Activated CD4-positive, CD25-positive, alpha-beta regulatory T cell treated with anti-CD3 and anti-CD28 coated beads, Interleukin-2, amount 50 U/mL, for 16 hours (primary cell): ENCODE data around the gene TMEM87B.

Experiments used
- DNase-seq: peaks from one replicate; pipeline ENCODE4 v3.0.0-alpha.2; 2020; ENCODE audit warnings: low read depth, low spot score

The TMEM87B gene

GRCh38 chr2:112150447-112150846, 95.4 kb downstream of the TMEM87B start:
- DNase-seq, result no peak

- DNase-seq, result no peak
These were observed 95.8 kb downstream of the TMEM87B start for GRCh38 chr2:112150851-112151250.

GRCh38 chr2:112151271-112151670, 96.2 kb downstream of the TMEM87B start:
- no peak for DNase-seq

- no peak for DNase-seq
These were observed 96.8 kb downstream of the TMEM87B start for GRCh38 chr2:112151701-112152440.

GRCh38 chr2:112152476-112153178, 97.6 kb downstream of the TMEM87B start:
- DNase-seq, result no peak

DNA sequence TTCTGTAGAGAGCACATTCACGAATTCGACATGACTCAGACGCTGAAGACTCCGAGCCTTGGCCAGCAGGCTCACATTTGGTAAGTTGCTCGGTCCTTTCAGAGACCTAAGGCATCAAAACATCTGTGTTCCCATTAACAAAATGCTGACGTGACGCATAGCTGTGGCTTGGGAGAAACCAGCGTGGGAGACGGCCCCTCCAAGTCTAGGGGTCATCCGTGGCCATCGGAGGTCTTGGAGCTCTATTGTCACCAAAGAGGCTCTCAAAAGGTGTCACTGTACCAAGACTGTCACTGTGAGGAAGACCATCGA, 98.1 kb downstream of the TMEM87B start:
- DNase-seq, result no peak

DNA sequence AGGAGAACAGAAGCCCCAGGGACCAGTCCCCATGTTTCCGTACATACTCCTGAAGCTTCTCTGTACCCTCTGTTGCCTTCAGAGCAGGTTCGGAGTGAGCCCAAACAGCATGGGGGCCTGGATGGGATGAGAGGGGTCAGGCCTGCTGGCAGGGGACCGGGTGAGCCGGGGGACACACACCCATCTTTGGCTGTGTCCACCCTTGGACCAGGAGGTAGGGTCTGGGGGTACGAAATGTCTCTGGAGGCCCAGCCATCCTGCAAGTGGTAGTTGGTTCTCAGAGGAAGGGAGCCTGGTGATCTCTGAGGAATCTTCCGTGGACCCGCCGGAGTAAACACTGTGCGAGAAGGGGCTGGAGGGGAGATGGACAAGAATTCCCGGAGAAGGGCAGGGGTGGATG, 98.4 kb downstream of the TMEM87B start:
- DNase-seq, result no peak

GRCh38 chr2:112154246-112155117, 99.4 kb downstream of the TMEM87B start:
- no peak for DNase-seq

DNA sequence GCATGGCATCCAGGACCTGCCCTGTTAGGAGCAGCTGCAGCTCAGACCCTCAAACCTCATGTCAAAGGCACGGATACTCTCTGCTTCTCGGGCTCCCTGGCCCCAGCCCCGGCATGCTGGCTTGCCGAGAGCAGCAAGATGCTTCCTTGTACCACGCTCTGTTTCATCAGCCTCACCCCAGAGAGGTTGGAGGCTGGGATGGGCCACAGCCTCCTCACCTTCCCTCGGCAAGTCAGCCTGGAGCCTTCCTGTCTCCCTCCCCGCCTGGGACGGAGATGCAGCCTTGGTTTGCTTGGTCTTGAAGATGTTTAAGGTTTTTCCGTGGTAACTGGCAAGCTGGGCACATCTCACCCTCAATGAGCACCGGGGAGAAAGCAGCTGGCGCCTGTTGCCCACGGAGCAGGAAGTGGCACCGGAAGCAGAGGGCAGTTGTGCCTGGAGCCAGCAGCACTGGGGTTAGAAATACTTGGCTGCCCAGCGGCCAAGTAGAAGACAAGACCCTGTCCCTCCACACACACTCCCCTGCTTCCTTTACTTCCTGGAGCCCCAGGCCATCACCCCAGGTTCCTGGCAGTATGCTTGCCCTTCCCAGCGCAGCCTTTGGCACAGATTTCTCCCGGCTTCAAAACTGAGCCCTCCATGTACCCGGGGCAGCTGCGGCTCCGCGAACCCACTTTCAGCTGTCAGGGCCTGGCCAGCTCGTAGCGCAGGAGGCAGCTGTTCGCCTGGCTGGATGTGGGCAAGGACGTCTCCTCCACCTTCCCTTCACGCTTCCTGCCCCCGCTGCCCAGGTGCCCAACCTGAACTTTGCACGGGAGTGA, 100.5 kb downstream of the TMEM87B start:
- no peak for DNase-seq

DNA sequence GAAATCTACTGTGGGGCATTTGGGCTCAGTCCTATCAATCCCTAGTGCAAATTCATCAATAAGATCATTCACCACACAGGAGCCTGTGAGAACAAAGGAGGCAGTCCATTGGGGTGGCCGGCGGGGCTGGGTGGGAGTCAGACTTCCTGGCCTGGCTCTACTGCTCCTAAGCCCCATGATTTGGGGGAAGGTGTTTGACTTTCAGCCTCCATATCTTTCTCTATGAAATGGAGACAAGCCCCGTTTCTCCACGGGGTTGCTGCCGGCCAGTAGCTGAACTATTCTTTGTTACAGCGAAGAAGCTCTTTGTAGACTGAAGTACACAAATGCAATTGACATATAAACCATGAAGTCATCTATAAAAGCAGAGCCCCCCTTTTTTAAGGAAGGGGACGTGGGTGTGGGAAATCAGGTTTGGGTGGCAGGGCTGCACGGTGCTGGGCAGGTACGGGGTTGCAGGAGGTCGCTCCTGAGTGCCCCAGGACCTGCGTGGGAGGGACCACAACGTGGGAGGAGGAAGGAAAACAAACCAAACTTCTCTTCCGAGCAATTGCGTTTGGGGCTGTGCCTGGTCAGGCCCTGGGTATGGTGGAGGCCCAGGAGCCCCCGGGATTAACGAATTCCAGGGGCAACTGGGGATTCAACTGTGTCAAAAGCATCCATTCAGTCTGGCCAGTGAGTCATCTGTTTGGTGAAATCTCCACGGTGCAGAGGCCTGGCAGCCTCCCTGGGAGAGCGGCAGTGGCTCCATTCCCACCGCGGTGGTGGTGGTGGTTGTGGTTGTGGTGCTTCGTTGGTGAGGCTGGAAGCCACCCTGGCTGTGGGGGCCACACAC, 101.3 kb downstream of the TMEM87B start:
- DNase-seq, result no peak

DNA sequence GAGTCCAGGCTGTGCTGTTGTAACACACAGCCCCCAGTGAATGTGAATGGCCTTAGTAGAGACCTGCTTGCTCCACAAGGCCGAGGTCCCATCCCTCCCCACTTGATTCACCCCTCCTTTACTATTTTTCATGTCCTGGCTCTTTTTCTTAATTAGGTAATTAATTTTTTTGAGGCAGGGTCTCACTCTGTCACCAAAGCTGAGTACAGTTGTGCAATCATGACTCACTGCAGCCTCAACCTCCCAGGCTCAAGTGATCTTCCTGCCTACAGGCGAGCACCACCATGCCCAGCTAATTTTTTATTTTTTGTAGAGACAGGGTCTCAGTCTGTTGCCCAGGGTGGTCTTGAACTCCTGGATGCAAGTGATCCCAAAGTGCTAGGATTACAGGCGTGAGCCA, 102.4 kb downstream of the TMEM87B start:
- no peak for DNase-seq

DNA sequence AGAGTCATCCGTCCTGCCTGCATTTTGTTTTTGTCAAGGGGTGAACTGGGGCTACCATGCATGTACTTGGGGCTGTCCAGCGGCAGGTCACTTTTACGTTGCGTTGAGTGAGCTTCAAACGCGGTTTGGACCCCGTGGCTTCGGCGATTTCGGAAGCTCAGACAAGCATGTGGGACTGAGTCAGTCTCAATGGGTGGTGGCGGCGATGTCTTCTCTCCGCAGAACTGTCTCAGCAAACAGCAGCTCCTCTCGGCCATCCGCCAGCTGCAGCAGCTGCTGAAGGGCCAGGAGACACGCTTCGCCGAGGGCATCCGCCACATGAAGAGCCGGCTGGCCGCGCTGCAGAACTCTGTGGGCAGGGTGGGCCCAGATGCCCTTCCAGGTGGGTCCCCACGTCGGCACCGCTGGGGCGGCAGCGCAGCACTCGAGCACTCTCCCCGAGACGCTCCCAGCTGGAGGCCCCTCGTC, 104.4 kb downstream of the TMEM87B start:
- DNase-seq, result no peak

GRCh38 chr2:112160283-112161250, 105.5 kb downstream of the TMEM87B start:
- DNase-seq, result no peak

GRCh38 chr2:112161431-112162145, 106.5 kb downstream of the TMEM87B start:
- no peak for DNase-seq

DNA sequence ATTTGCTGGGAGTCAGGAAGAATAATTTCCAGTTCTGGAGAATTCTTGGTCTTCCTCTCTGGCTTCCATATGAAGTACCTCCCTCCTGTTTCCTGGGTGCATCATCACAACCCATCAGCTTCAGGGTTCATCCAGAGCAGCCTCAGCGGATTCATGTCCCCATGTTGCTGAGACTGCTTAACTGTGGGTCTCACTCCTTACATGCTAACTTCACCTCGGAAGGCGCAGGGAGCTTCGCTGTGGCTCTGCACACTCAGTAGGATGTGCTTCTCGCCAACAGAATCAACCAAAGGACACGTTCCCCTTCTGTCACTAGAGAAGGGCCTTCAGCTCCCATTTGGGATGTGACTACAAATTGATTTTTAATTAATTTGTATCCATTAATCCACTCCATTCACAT, 107.3 kb downstream of the TMEM87B start:
- DNase-seq, result no peak

GRCh38 chr2:112162956-112163355, 107.9 kb downstream of the TMEM87B start:
- DNase-seq, result no peak

DNA sequence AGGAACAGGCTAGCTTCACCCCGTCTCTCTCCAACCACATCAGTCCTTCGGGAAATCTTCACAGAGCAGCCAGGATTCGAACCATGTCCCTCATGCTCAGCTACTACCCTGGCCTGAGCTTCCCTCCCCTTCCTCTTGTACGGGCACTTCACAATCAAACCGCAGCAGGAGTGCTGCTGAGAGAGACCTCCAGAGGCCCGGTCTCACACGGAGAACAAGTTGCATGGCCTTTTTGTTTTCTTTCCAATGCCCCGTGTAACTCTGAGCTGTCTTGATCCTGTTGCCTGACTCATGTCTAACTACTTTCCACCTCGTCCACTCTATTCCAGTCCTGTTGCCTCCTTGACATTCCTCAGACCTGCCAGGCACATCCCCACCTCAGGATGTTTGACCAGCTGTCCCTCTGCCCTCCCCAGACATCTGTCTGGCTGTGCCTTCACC, 108.5 kb downstream of the TMEM87B start:
- DNase-seq, result no peak

GRCh38 chr2:112164876-112165275, 109.8 kb downstream of the TMEM87B start:
- no peak for DNase-seq

DNA sequence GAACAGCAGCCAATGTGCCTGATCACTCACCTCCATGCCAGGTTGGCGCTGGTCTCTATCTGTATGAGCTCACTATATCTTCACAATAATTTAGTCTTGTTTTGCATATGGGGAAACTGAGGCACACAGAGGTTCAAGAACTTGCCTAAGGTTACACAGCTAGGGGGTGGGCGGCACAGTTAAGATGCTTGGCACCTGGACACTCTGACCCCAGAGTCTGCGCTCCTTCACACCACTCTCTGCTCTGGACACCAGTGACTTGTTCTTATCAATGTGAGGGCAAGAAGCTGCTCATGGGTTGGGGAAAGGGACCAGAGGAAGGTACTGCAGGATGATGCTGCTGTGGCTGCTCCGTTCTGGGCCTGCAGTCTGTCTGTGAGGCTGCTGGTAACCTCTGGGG, 110.2 kb downstream of the TMEM87B start:
- no peak for DNase-seq
